Neural crest cell (in vitro differentiated cells): ENCODE results near the gene RAI1. TPM values are rescaled to one million over a fixed set of nuclear protein-coding genes. Genes with fewer than 3 reads are reported as not detected.

Experiments
- DNase-seq: peaks from one replicate; pipeline ENCODE4 v3.0.0; 2021; ENCODE audit warnings: low read depth, mixed read lengths, low spot score
- H3K27ac Mint-ChIP-seq: one replicate; pipeline ENCODE4 v1.8.0; 2021; ENCODE audit warnings: mild to moderate bottlenecking, mixed read lengths; ENCODE audit not compliant: unreplicated experiment
- H3K27me3 Mint-ChIP-seq: 2 replicates; pipeline ENCODE4 v1.8.0; 2021; ENCODE audit warnings: low read depth, mild to moderate bottlenecking, mixed read lengths
- H3K36me3 Mint-ChIP-seq: 2 replicates; pipeline ENCODE4 v1.8.0; 2021; ENCODE audit warnings: low read depth, mild to moderate bottlenecking, mixed read lengths
- H3K4me1 Mint-ChIP-seq: 2 replicates; pipeline ENCODE4 v1.8.0; 2021; ENCODE audit warnings: mixed read lengths
- H3K4me3 Mint-ChIP-seq: one replicate; pipeline ENCODE4 v1.8.0; 2021; ENCODE audit warnings: mild to moderate bottlenecking, mixed read lengths
- H3K9me3 Mint-ChIP-seq: 2 replicates; pipeline ENCODE4 v1.8.0; 2021; ENCODE audit warnings: mixed read lengths
- CTCF ChIP-seq: fragments of 200-600 bp; sonication (generic); conservative IDR thresholded peaks from 2 replicates; pipeline ENCODE4 v1.5.0; 2021; ENCODE audit warnings: antibody characterized with exemption, mild to moderate bottlenecking
- total RNA-seq: library from RNA; stranded (reverse); gene quantifications from 2 replicates; pipeline ENCODE4 v1.2.1, GENCODE V29; 2021

RAI1 gene
- total RNA-seq, 1 donor from 2014 or later = 54.0 TPM

DNA sequence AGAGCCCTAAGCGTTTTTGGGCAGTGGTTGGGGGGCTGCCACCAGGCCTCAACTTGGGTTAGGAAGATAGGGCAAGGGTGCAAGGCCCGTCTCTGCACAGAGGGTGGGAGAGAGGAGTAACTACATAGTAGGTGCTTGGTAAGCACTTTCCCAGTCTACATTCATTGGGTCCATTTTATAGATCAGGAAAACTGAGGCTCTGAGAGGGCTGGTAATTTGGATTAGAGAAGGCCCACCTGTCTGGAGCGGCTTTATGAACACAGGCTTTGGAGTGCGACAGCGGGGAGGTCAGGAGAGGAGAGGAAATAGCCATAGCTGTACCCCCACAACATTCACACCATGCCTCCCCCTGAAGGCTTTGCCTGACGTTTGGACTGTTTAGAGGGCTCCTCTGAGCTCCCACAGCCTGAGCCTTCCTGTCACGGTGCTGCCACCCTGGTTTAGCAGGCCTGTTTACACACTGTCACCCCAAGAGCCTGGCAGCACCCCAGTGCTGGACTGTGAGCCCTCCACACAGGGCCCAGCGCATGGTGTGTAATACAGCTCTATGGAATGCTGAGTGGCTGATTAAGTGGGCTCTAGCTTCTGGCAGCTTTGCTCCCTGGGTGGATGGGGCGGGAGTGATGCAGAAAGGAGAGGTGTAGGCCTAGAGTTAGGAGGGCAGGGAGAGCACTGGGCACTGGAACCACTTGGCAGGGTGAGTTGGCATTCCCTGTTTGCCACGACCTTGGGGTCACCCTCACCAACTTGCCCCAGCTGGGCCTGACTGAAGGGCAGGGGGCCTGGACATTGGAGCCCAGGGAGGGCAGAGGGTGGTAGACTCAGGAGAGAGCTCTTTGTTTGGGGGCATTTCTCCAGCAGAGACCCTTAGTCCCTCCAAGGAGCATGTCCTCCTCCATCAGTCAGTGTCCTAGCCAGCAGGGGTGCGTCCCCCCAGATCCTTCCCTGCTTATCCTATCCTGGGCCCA, 73.7 kb downstream of the RAI1 start:
- H3K36me3 Mint-ChIP-seq = no peaks in the 10 kb centered on the region
- no peaks in the 10 kb centered on the region for H3K27me3 Mint-ChIP-seq
- H3K4me3 Mint-ChIP-seq = no peak overlapping the region
- H3K4me1 Mint-ChIP-seq = peaks cover 55% of the 10 kb centered on the region
- DNase-seq = no peak
- TF ChIP-seq CTCF = no peak
- H3K27ac Mint-ChIP-seq = no peak overlapping the region
- H3K9me3 Mint-ChIP-seq = no peaks in the 10 kb centered on the region

DNA sequence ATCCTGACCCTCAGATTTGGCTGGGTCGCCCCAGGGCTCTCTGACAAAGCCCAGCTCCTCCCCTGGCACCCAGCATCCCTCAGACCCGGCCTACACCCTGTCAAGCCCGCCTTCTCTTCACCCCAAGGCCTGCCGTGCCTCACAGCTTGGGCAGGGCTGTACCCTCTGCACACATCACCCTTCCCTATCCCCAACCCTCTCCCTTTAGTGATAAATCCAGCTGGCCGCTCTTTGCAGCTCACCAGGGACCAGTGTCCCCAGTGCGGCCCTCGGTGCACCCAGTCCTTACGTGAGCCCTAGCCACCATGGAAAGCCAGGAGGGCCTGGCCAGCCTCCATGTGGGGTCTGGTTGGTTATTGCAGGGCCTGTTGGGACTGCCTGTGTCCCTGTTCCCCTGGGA, 74.5 kb downstream of the RAI1 start:
- Mint-ChIP-seq H3K36me3 (no peaks in the 10 kb centered on the region), H3K27me3 (no peaks in the 10 kb centered on the region), H3K4me1 (peaks cover 50% of the 10 kb centered on the region), H3K4me3 (no peak overlapping the region), H3K27ac (no peak overlapping the region), H3K9me3 (no peaks in the 10 kb centered on the region)
- TF ChIP-seq CTCF = no peak
- DNase-seq = no peak

DNA sequence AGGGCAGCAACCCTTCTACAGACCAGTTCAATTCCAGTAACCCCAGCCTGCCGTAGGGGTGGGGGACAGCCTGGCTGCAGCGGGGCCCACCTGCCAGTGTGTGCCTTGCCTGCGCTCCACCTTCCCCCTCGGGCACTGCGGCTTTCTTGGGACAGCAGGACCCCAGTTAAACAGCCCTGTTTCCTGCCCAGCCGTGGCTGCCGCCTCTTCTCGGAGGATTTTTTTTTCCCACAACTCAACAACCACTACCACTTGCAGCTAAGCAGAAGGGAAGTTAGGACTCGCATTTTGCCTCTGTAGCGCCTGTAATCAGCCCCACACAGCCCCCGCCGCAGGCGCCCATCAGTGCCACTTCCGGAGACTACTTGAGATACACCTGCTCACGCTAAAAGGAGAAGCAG, 76.1 kb downstream of the RAI1 start:
- DNase-seq = no peak
- TF ChIP-seq CTCF = no peak
- no peaks in the 10 kb centered on the region for H3K27me3 Mint-ChIP-seq
- peaks cover 42% of the 10 kb centered on the region for H3K4me1 Mint-ChIP-seq
- no peak overlapping the region for H3K4me3 Mint-ChIP-seq
- no peaks in the 10 kb centered on the region for H3K36me3 Mint-ChIP-seq
- no peaks in the 10 kb centered on the region for H3K9me3 Mint-ChIP-seq
- no peak overlapping the region for H3K27ac Mint-ChIP-seq

GRCh38 chr17:17757956-17758845, 76.9 kb downstream of the RAI1 start:
- no peak for TF ChIP-seq CTCF
- Mint-ChIP-seq H3K4me1 (peaks cover 39% of the 10 kb centered on the region), H3K9me3 (no peaks in the 10 kb centered on the region), H3K27me3 (no peaks in the 10 kb centered on the region), H3K27ac (peak overlapping the region; percentile 19), H3K4me3 (peak overlapping the region; percentile 47), H3K36me3 (no peaks in the 10 kb centered on the region)
- no peak for DNase-seq

DNA sequence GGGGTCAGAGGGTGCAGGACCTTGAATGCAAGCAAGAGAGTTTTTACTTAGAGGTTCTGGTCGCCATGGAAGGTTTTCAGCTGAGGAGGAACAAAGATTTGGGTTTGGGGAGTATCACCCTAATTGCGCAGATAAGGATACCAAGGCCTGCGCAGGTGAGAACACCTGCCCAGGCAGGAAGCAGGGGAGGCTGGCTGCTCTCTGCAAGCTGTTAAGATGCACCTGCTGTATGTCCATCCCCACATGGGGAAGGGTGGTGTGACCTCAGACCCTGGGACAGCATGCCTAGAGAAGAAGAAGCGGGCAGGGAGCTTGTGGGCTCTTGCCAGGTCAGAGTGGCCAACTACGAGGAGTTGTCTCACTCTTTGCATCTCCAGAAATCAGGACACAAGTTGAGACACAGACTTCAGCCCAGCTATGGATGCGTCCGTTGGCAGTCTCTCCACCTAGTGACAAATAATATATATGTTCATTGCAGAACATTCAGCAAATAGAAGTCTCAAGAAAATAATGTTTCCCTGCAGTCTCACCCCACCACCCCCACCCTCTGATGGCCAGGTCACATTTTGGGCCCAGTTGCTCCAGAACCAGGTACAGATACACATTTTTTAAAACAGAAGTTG, 77.8 kb downstream of the RAI1 start:
- Mint-ChIP-seq H3K9me3 (no peaks in the 10 kb centered on the region), H3K4me1 (peaks cover 38% of the 10 kb centered on the region), H3K36me3 (no peaks in the 10 kb centered on the region), H3K27me3 (no peaks in the 10 kb centered on the region), H3K27ac (peak overlapping the region; percentile 19), H3K4me3 (peak overlapping the region; percentile 47)
- no peak for DNase-seq
- TF ChIP-seq CTCF = no peak
